ENCODE results near the gene SNX9.

- TF ChIP-seq CTCF (conservative IDR thresholded peaks at IDR 0.05; ENCODE audit: low read length) (no peak), EZH2phosphoT487 (IDR thresholded peaks at IDR 0.05; ENCODE audit: borderline replicate concordance) (no peak)
These were observed 9.9 kb upstream of the SNX9 start for GRCh38 chr6:157813191-157813590.
